C4-2B (cell line): ENCODE results near the gene AGO1.

Source experiments
- CTCF ChIP-seq: fragments of 450-650 bp; conservative IDR thresholded peaks from 2 replicates; pipeline ENCODE4 v1.5.1; 2017; ENCODE audit warnings: mild to moderate bottlenecking
- ZFX ChIP-seq: fragments of 450-650 bp; IDR thresholded peaks from 2 replicates; pipeline ENCODE4 v1.6.1; 2017

- no peak for TF ChIP-seq CTCF
- TF ChIP-seq ZFX: no peak
Observed at GRCh38 chr1:35845766-35846165, 37.2 kb upstream of the AGO1 start.
